Hepatocyte (in vitro differentiated cells): ENCODE results near the gene TOX3.

Source experiments
- EZH2 ChIP-seq: fragments of 200-600 bp; sonication (generic); IDR thresholded peaks from 2 replicates; pipeline ENCODE4 v1.6.1; 2016; ENCODE audit warnings: antibody characterized with exemption, mild to moderate bottlenecking, borderline replicate concordance
- EZH2phosphoT487 ChIP-seq: fragments of 200-600 bp; sonication (generic); IDR thresholded peaks from one replicate; pipeline ENCODE4 v1.6.1; 2018; ENCODE audit warnings: antibody characterized with exemption, mild to moderate bottlenecking, low read depth, moderate library complexity; ENCODE audit not compliant: unreplicated experiment, severe bottlenecking
- TF ChIP-seq, protein P1 (sequence below): fragments of 200-600 bp; sonication (generic); IDR thresholded peaks from 2 replicates; pipeline ENCODE4 v1.5.1; 2016; ENCODE audit warnings: antibody characterized with exemption, mild to moderate bottlenecking; ENCODE audit not compliant: poor library complexity

DNA sequence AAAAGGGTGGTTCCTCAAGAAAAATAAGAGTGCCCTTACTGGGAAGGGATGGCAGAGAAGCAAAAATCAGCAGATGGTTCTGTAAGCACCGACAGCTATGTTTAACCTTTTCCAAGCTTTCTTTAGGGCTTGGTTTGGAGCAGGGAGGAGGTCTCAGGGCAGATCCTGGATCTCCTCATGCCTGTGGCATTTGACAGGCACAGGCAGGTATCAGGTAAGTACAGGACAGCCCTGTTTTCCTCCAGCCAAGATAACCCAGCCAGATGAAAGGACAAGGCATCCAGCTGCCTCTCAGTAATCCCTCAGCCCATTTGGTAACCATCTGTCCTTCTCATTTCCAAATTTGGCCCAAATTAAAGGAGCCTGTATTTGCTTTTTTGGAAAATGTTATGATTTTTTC is 141.5 kb downstream of the TOX3 start:
- TF ChIP-seq, protein P1, sequence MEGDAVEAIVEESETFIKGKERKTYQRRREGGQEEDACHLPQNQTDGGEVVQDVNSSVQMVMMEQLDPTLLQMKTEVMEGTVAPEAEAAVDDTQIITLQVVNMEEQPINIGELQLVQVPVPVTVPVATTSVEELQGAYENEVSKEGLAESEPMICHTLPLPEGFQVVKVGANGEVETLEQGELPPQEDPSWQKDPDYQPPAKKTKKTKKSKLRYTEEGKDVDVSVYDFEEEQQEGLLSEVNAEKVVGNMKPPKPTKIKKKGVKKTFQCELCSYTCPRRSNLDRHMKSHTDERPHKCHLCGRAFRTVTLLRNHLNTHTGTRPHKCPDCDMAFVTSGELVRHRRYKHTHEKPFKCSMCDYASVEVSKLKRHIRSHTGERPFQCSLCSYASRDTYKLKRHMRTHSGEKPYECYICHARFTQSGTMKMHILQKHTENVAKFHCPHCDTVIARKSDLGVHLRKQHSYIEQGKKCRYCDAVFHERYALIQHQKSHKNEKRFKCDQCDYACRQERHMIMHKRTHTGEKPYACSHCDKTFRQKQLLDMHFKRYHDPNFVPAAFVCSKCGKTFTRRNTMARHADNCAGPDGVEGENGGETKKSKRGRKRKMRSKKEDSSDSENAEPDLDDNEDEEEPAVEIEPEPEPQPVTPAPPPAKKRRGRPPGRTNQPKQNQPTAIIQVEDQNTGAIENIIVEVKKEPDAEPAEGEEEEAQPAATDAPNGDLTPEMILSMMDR = no peak
- TF ChIP-seq EZH2 (no peak), EZH2phosphoT487 (no peak)
